Natural killer cell treated with Interleukin-12 subunit alpha and Interleukin-12 subunit beta and Interleukin-15 and Interleukin-18, amount 100 ng/mL, for 72 hours (primary cell): ENCODE data around the gene H6PD. TPM values are rescaled to one million over a fixed set of nuclear protein-coding genes. Genes with fewer than 3 reads are reported as not detected.
A peak's percentile ranks its signal among the peaks of the same experiment; 100 is the strongest.

Experiments used
- ATAC-seq, 2 donors: fragments of 150-1000 bp; cut with Tn5 transposase in 1 of 2; sonication (Bioruptor Pico), chemical (Tn5 transposase) in 1 of 2; 2 replicates each; pipeline ENCODE4 v1.10.0; 2021
- DNase-seq: peaks from one replicate; pipeline ENCODE4 v3.0.0; 2022; ENCODE audit warnings: low spot score
- H3K27ac Mint-ChIP-seq, 2 donors: 1 replicate in 1 of 2; 2 replicates in 1 of 2; pipeline ENCODE4 v1.8.0; 2022; ENCODE audit warnings: mixed read lengths in 2 of 2, mild to moderate bottlenecking in 1 of 2, moderate library complexity in 1 of 2
- H3K27me3 Mint-ChIP-seq, 2 donors: 1 replicate in 1 of 2; 2 replicates in 1 of 2; pipeline ENCODE4 v1.8.0; 2022; ENCODE audit warnings: mixed read lengths in 2 of 2
- H3K36me3 Mint-ChIP-seq: one replicate; pipeline ENCODE4 v1.8.0; 2022; ENCODE audit warnings: mixed read lengths
- H3K4me1 Mint-ChIP-seq, 2 donors: 1 replicate in 1 of 2; 2 replicates in 1 of 2; pipeline ENCODE4 v1.8.0; 2022; ENCODE audit warnings: low read depth in 2 of 2, mixed read lengths in 2 of 2, mild to moderate bottlenecking in 1 of 2
- H3K4me3 Mint-ChIP-seq: one replicate; pipeline ENCODE4 v1.8.0; 2022; ENCODE audit warnings: mixed read lengths
- H3K9me3 Mint-ChIP-seq: 2 replicates; pipeline ENCODE4 v1.8.0; 2022; ENCODE audit warnings: mixed read lengths
- total RNA-seq, 2 donors: library from RNA; stranded (reverse); gene quantifications; one replicate each; pipeline ENCODE4 v1.2.3, GENCODE V29; 2022

Gene H6PD
- total RNA-seq, 2 donors from 2014 or later: 14.1 to 15.1 TPM

DNA sequence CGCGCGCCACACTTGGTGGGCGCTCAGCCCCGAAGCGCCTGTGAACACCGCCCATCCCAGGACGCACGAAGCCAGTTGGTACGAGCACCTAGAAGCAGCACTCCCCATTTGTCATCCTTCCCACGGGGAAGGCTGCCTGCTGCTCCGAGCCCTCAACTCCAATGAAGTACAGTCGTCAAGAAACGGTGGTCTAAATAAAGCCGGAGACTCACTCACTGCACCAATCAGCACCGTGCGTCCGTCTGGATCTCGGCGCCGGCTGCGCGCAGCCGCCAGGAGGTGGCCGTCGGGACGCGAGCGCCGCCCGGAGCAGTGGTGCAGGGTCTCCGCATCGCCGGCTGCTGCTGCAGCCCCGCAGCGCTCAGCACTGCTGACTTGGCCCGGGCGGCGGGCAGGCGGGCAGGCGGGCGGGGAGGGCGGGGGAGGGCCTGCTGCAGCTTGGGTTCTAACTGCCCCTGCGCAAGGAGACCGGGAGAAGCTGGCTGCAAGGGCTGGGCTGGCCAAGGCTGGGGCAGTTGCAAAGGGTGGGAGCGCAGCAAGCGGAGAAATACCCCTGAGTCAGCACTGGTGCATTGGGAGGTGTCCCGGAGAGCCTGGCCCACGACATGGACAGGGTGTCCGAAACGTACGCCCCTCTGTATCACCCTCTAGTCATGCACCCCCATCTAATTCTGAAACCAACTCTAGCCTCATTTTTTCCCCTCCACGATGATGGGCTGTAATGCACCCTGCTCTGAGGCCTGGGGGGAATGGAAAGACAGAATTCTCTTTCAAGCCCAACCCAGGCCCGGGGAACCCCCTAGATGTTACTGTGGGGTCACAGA lies 35.8 kb upstream of the H6PD start:
- no peaks in the 10 kb centered on the region for H3K36me3 Mint-ChIP-seq
- ATAC-seq (no peak), DNase-seq (no peak)
- H3K4me3 Mint-ChIP-seq: no peak overlapping the region
- H3K27ac Mint-ChIP-seq: no peak overlapping the region
- H3K27me3 Mint-ChIP-seq: peaks cover 48 to 58% of the 10 kb centered on the region in 2 donors
- H3K4me1 Mint-ChIP-seq: peaks cover 18 to 27% of the 10 kb centered on the region in 2 donors
- no peaks in the 10 kb centered on the region for H3K9me3 Mint-ChIP-seq

DNA sequence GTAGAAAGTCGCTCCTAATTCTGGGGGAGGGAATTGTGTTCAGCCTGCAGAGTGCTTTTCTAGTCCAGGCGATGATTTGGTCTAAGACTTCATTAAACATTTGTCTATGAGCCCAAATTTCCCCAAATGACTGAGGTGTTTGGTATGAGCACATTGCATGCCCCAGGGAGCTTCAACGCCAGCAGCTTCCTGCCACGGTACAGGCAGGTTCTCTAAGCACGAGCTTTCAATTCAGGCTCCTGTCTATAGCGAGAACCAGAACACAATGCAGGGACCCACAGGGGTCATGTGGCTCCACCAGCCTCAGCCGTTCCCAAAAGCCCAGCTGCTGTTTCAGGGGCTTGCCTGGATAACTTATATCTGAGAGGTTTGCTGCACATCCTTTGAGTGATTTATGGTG lies 34.1 kb upstream of the H6PD start:
- H3K4me1 Mint-ChIP-seq: peaks cover 18 to 31% of the 10 kb centered on the region in 2 donors
- ATAC-seq: no peak

DNA sequence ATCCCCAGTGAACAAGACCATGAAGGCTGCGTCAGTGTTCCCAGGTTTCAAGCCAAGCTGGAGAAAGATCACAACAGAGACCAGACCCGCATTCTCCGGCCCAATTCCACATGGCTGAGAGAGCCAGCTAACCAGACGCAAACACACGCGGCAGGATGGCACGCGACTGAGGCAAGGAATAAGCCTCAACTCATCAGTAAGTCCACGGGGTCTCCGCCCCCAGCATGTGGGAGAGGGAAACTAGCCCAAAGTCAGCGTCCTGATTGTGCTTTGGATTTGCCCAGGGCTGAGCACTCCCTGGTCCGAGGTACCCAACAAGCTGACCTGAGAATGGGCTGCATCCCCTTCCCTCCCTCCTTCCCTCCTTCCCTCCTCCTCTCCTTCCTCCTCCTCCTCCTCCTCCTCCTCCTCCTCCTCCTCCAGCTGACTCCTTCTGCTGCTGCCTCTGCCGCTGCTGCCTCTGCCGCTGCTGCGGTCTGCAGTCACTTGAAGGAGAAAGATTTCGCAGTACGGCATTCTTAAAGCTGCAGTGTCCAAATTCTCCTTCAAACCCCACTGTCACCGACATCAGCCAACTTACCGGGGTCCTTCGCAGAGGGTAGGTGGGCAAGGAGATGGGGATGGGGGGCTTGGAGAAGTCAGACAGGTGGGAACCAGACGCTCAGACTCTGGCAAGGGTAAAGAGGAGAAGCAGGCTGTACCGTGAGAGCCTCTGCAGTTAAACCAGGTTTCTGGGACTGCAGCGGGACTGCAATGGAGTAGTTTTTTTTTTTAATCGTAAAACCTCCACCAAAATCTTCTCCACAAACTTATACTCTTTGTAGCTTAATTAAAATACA lies 33.0 kb upstream of the H6PD start:
- H3K27me3 Mint-ChIP-seq: peaks cover 53 to 74% of the 10 kb centered on the region in 2 donors
- no peaks in the 10 kb centered on the region for H3K9me3 Mint-ChIP-seq
- DNase-seq (no peak), ATAC-seq (no peak)
- peaks cover 14 to 25% of the 10 kb centered on the region in 2 donors for H3K4me1 Mint-ChIP-seq
- H3K4me3 Mint-ChIP-seq: no peak overlapping the region
- no peaks in the 10 kb centered on the region for H3K36me3 Mint-ChIP-seq
- H3K27ac Mint-ChIP-seq: no peak overlapping the region

More for the DNA sequence above, 34.1 kb upstream of the H6PD start:
- DNase-seq: no peak
- no peak overlapping the region for H3K27ac Mint-ChIP-seq
- H3K36me3 Mint-ChIP-seq: no peaks in the 10 kb centered on the region
- no peaks in the 10 kb centered on the region for H3K9me3 Mint-ChIP-seq
- peaks cover 55 to 68% of the 10 kb centered on the region in 2 donors for H3K27me3 Mint-ChIP-seq
- H3K4me3 Mint-ChIP-seq: no peak overlapping the region

DNA sequence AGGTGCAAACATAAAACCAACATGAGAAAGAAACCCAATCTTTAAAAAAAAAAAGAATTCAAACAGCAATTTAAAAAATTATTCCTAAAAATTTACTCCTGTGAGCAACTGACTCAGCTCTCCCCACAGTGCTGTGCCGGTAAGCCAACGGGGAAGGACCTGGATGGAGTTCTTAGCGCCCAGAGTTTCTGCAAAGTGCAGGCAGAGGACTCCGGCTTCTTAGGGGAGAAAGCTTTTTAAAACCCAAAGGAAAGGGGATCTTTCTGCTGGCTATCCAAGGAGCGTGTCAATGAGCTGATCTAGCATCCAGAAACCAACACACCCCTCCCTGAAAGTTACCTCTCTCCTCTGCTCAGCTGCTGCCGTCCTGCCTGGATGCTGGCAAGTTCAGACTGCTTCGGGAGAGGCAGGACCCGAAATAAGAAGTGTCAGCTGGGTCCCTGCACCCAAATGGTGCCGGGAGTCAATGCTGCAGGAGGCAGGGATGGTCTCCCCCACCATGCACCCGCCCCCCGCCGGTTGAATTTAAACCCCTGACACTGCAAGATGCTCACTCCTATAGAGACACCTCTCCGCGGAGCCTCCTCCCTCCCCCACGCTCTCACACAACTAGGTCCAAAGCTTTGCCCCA lies 32.2 kb upstream of the H6PD start:
- ATAC-seq (no peak), DNase-seq (no peak)
- H3K4me3 Mint-ChIP-seq: no peak overlapping the region
- H3K27ac Mint-ChIP-seq: no peak overlapping the region
- peaks cover 51 to 77% of the 10 kb centered on the region in 2 donors for H3K27me3 Mint-ChIP-seq
- no peaks in the 10 kb centered on the region for H3K36me3 Mint-ChIP-seq
- H3K4me1 Mint-ChIP-seq: peaks cover 14 to 21% of the 10 kb centered on the region in 2 donors
- no peaks in the 10 kb centered on the region for H3K9me3 Mint-ChIP-seq

DNA sequence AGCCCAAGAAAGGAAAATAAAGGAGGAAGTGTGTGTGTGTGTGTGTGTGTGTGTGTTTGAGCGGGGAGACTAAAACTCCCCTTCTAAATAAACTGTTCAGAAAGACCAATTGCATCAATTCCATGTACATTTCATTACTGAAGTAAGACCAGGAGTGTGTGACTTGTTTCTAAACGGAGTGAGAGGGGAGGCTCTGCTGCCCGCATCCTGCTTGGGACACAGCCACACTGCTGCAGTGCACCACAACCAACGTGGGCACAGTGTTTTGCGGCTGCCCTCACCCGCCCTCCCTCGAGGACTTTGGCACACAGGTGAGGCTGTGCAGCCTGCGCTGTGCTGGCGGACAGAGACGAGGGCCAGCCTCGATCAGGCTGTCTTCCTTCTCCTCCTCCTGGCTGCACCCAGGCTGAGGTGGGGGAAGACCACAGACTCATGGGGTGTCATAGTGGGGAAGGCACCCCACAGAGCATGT lies 31.0 kb upstream of the H6PD start:
- Mint-ChIP-seq H3K4me1 (peaks cover 14 to 21% of the 10 kb centered on the region in 2 donors), H3K9me3 (no peaks in the 10 kb centered on the region), H3K4me3 (no peak overlapping the region), H3K27me3 (peaks cover 53 to 71% of the 10 kb centered on the region in 2 donors), H3K27ac (no peak overlapping the region), H3K36me3 (no peaks in the 10 kb centered on the region)
- peak; percentile 66 for ATAC-seq
- no peak for DNase-seq

DNA sequence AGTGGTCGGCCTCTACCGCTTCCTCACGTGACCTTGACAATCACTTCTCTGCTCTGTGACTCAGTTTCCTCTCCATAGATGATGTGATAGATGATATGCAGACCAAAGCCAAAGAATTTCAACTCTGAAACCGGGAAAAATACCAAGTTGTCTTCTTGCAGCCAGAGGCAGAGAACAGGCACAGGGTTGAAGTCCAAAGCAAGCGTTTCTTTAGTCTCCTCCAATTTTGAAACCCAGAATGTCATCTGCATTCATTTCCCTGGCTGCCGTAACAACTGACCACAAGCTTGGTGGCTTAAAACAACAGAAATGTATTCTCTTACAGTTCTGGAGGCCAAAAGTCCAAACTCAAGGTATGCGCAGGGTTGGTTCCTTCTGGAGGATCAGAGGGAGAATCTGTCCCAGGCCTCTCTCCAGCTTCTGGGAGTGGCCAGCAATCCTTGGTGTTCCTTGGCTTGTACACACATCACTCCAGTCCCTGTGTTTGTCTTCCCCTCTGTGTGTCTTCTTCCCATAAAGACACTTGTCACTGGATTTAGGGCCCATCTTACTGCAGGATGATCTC lies 30.3 kb upstream of the H6PD start:
- no peak for ATAC-seq
- Mint-ChIP-seq H3K4me3 (no peak overlapping the region), H3K27ac (no peak overlapping the region), H3K4me1 (peaks cover 14 to 21% of the 10 kb centered on the region in 2 donors), H3K36me3 (no peaks in the 10 kb centered on the region), H3K9me3 (no peaks in the 10 kb centered on the region), H3K27me3 (peaks cover 53 to 68% of the 10 kb centered on the region in 2 donors)
- no peak for DNase-seq

DNA sequence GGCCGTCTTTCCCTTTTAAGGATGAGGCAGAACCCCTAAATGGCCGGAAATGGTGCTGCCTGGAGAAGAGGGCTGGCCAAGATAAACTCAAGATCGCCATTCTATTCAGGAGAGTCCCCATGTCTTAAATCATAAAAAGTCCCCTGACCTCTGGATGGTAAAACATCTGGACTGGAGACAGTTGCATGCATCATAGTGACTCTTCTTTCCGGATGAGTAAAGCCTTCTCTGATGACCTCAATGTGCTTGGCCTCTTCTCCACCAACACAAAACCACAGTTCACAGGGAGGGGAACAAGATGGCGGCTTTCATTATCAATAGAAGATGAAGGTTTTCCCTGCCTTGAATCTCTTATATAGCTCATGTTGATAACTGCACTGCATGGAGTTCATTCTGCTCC lies 27.5 kb upstream of the H6PD start:
- H3K4me1 Mint-ChIP-seq: peaks cover 7 to 16% of the 10 kb centered on the region in 2 donors
- peaks cover 36 to 43% of the 10 kb centered on the region in 2 donors for H3K27me3 Mint-ChIP-seq
- ATAC-seq (peak in 1 of 2 donors; percentile 41), DNase-seq (no peak)
- H3K4me3 Mint-ChIP-seq: no peak overlapping the region
- no peak overlapping the region for H3K27ac Mint-ChIP-seq
- H3K36me3 Mint-ChIP-seq: no peaks in the 10 kb centered on the region
- no peaks in the 10 kb centered on the region for H3K9me3 Mint-ChIP-seq

DNA sequence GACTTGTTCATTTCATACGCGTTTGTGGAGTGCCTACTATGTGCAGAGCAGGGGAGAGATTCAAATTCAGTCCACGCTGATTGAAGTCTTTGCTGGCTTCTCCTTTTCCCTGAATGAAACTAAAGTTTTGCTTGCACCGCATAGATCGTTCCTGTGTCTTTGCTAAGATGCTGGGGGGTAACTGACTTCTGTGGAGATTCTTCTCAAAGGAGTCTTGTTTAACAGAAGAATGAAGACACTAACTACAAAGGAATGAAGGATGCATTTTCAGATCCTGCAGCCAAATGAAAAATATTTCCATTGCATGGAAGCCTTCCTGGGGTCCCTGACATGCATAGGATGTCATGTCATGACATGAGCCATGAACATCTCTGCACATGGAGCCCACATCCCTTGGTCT lies 26.9 kb upstream of the H6PD start:
- ATAC-seq (no peak), DNase-seq (no peak)
- Mint-ChIP-seq H3K9me3 (no peaks in the 10 kb centered on the region), H3K4me1 (peaks cover 6 to 13% of the 10 kb centered on the region in 2 donors), H3K4me3 (no peak overlapping the region), H3K27me3 (peaks cover 32 to 37% of the 10 kb centered on the region in 2 donors), H3K27ac (no peak overlapping the region), H3K36me3 (no peaks in the 10 kb centered on the region)

DNA sequence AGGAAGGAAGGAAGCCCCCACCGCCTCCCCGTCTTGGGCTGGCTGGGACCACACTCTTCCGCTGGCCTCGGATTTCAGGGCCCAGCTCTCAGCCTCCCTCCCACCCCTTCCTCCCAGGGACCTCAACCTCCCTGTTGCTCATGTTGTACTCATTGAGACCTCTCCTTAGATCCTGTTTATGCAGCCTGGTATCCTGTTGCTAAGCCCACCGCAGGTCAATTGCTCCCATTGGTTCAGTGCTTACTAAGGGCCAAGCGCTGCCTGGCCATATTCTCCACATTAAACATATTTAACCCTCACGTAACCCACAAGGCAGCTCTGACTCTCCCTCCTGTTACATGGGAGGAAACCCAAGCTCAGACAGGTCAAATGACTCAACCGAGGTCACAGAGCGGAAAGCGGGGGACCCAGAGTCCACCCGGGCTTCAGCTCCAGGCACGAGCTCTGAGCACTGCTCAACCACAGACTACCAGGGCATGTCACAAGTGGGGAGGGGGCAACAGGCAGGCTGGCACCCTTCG lies 23.2 kb upstream of the H6PD start:
- peaks cover 10 to 17% of the 10 kb centered on the region in 2 donors for H3K27me3 Mint-ChIP-seq
- no peak for DNase-seq
- no peak overlapping the region for H3K27ac Mint-ChIP-seq
- ATAC-seq: no peak
- H3K9me3 Mint-ChIP-seq: no peaks in the 10 kb centered on the region
- no peak overlapping the region for H3K4me3 Mint-ChIP-seq
- no peaks in the 10 kb centered on the region for H3K4me1 Mint-ChIP-seq
- no peaks in the 10 kb centered on the region for H3K36me3 Mint-ChIP-seq

DNA sequence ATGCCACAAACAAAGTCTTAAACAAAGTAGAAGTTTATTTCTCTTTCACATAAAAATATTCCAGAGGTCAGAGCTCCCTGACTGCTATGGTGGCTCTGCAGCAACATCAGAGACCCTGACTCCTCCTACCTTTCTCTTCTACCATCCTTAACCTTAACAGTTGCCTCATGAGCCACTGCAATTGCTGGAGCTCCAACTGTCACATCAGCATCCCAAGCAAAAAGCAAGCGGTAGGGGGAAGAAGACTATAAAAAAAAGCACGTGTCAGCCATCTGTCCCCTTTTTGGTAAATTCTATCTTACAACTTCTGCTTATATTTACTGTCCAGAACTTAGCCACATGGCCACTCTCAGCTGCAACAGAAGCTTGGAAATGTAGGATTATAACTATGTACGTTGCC lies 21.8 kb upstream of the H6PD start:
- Mint-ChIP-seq H3K4me1 (no peaks in the 10 kb centered on the region), H3K4me3 (no peak overlapping the region), H3K27ac (no peak overlapping the region), H3K9me3 (no peaks in the 10 kb centered on the region), H3K36me3 (no peaks in the 10 kb centered on the region), H3K27me3 (peaks cover 2 to 9% of the 10 kb centered on the region in 2 donors)
- ATAC-seq: no peak
- DNase-seq: no peak

DNA sequence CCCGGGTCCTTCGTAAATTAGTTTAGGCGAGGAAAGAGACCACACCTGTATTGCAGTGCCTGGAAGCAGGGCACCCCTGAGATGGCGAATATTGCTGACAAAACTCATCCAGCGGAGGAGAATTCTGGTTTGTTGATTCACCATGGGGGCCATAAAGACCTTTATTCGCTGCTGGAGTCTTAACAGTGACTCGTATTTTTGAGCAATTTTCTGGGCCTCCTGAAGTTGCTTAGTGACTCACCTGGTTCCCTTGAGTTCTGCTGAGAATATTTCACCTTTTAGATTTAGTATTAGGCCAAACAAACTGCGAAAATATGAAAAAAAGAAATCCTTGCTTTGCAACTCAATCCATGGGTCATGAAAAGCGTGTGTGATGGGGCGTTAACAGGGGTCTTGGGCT lies 20.6 kb upstream of the H6PD start:
- DNase-seq (no peak), ATAC-seq (no peak)
- Mint-ChIP-seq H3K27ac (no peak overlapping the region), H3K27me3 (peaks cover 0 to 7% of the 10 kb centered on the region in 2 donors), H3K36me3 (no peaks in the 10 kb centered on the region), H3K9me3 (no peaks in the 10 kb centered on the region), H3K4me1 (no peaks in the 10 kb centered on the region), H3K4me3 (no peak overlapping the region)

DNA sequence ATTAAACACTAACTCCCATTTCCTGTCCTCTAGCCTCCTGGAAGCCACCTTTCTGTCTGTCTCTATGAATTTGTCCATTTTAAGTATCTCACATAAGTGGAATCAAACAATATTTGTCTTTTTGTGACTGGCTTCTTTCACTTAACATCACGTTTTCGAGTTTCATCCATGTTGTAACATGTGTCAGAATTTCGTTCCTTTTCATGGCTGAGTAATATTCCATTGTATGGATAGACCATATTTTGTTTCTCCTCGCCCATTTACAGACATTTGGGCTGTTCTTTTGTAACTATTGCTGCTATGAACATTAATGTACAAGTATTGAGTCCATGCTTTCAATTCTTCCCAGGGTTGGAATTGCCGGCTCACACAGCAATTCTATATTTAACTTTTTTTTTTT lies 15.7 kb upstream of the H6PD start:
- Mint-ChIP-seq H3K36me3 (no peaks in the 10 kb centered on the region), H3K27ac (no peak overlapping the region), H3K4me1 (no peaks in the 10 kb centered on the region), H3K9me3 (no peaks in the 10 kb centered on the region), H3K27me3 (peaks cover 0 to 7% of the 10 kb centered on the region in 2 donors), H3K4me3 (no peak overlapping the region)
- no peak for ATAC-seq
- DNase-seq: no peak
